Activated CD8-positive, alpha-beta T cell treated with anti-CD3 and anti-CD28 coated beads for 36 hours (primary cell): ENCODE measurements around the gene ZNF341. TPM values are rescaled to one million over a fixed set of nuclear protein-coding genes. Genes with fewer than 3 reads are reported as not detected.

Experiments
- ATAC-seq: fragments of 200-7000 bp; cut with Tn5 transposase; one replicate; pipeline ENCODE4 v1.10.0; 2021; ENCODE audit warnings: mild to moderate bottlenecking, moderate library complexity
- CTCF ChIA-PET: fragments of 350-600 bp; sonication (Branson Sonifier 250); formaldehyde crosslinking; loops from one replicate; lab custom pipeline; 2021; ENCODE audit warnings: antibody characterized with exemption; lab: Charles Lee
- POLR2A ChIA-PET: fragments of 350-600 bp; sonication (Branson Sonifier 250); formaldehyde crosslinking; loops from one replicate; lab custom pipeline; 2021; ENCODE audit warnings: antibody characterized with exemption; lab: Charles Lee
- DNase-seq: peaks from one replicate; pipeline ENCODE4 v3.0.0-alpha.2; 2020
- H3K27ac Mint-ChIP-seq: one replicate; pipeline ENCODE4 v1.8.0; 2021; ENCODE audit warnings: mild to moderate bottlenecking, mixed read lengths
- H3K27me3 Mint-ChIP-seq: one replicate; pipeline ENCODE4 v1.8.0; 2021; ENCODE audit warnings: mixed read lengths
- H3K36me3 Mint-ChIP-seq: one replicate; pipeline ENCODE4 v1.8.0; 2021; ENCODE audit warnings: low read depth, mixed read lengths
- H3K4me1 Mint-ChIP-seq: one replicate; pipeline ENCODE4 v1.8.0; 2021; ENCODE audit warnings: low read depth, mixed read lengths
- H3K4me3 Mint-ChIP-seq: one replicate; pipeline ENCODE4 v1.8.0; 2021; ENCODE audit warnings: mild to moderate bottlenecking, moderate library complexity, mixed read lengths
- H3K9me3 Mint-ChIP-seq: one replicate; pipeline ENCODE4 v1.8.0; 2021; ENCODE audit warnings: mixed read lengths
- intact Hi-C: fragments of 100-400 bp; cut with micrococcal nuclease; formaldehyde crosslinking; loops from one replicate; pipeline ENCODE4 v1.10.0; 2022
- total RNA-seq, 2 experiments: library from RNA; stranded (reverse); gene quantifications; one replicate each; pipeline ENCODE4 v1.2.3, GENCODE V29; 2021
- TF ChIP-seq, protein P1 (sequence below): fragments of 200-600 bp; IDR thresholded peaks from one replicate; pipeline ENCODE4 v1.8.0; 2022; ENCODE audit warnings: antibody characterized with exemption, mild to moderate bottlenecking

The ZNF341 gene
- total RNA-seq, 2 experiments from 2014 or later: 4.3 to 5.0 TPM

DNA sequence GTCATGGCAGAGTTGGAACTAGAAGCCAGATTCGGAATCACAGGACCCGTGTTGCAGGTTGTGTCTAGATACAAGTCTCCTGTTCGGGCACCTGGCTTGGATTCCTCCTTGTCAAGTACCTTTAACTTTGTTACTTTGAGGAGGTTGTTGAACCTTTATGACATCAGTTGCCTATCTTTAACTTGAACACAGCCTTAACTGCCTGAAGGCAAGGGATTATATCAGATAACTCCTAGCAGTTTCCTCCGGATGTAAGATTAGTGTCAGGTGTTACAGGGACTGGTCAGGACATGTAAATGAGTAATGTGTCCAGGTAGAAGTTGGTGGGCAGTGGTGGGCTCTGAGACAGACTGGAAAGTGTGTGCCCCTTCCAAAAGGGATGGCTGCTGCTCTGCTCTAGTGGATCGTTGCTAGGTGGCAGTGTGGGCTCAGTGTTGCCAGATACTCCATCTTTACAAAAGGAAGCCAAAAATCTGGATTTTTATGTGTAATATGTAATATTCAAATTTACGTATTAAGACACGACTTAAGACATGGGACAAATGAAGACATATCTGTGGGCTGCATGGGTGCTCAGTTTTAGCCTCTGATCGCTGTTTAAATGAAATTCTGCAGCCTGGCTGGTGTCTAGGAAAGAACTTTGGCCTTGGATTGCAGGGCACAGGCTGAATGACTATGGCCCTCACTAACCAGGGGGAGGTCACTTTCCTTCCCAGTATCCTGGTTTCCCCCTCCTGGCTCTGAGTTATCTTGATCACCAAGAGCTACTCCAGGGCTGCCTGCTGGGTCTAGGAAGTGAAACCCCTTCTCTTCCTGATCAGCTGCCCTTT, 106.5 kb downstream of the ZNF341 start:
- DNase-seq (no peak), ATAC-seq (no peak)
- ChIA-PET POLR2A (interaction anchor here (1.1 kb wide), 1 partner anchor 13 kb away, joined by 3 read pairs; no protein-coding TSS in a partner anchor), CTCF (interaction anchor here (1.3 kb wide), 1 partner anchor 12 kb away, joined by 5 read pairs; no protein-coding TSS in a partner anchor)
- intact Hi-C loops: no loop called here
- TF ChIP-seq, protein P1, sequence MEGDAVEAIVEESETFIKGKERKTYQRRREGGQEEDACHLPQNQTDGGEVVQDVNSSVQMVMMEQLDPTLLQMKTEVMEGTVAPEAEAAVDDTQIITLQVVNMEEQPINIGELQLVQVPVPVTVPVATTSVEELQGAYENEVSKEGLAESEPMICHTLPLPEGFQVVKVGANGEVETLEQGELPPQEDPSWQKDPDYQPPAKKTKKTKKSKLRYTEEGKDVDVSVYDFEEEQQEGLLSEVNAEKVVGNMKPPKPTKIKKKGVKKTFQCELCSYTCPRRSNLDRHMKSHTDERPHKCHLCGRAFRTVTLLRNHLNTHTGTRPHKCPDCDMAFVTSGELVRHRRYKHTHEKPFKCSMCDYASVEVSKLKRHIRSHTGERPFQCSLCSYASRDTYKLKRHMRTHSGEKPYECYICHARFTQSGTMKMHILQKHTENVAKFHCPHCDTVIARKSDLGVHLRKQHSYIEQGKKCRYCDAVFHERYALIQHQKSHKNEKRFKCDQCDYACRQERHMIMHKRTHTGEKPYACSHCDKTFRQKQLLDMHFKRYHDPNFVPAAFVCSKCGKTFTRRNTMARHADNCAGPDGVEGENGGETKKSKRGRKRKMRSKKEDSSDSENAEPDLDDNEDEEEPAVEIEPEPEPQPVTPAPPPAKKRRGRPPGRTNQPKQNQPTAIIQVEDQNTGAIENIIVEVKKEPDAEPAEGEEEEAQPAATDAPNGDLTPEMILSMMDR: no peak
- Mint-ChIP-seq H3K4me1 (peaks cover 73% of the 10 kb centered on the region), H3K36me3 (peaks cover 17% of the 10 kb centered on the region), H3K9me3 (no peaks in the 10 kb centered on the region), H3K27me3 (no peaks in the 10 kb centered on the region), H3K27ac (peak overlapping the region; percentile 18), H3K4me3 (no peak overlapping the region)

DNA sequence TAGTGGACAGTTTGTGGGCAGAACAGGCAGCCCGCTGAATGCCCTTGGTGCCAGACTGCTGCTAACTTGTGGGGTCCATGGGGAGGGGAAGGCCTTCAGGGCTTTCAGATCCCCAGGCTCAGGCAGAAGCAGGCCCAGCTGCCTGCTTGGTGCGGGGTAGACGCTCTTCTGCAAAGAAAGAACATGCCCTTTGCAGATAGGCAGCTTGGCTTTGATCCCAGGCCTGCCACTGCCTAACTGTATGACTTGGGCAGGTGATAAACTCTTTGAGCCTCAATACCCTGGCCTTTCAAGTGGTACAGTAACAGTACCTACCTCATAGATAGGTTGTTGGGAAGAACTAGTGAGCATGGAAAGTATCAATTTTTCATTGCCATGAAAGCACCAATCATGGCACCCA, 107.8 kb downstream of the ZNF341 start:
- ATAC-seq: no peak
- Mint-ChIP-seq H3K36me3 (peaks cover 13% of the 10 kb centered on the region), H3K27ac (no peak overlapping the region), H3K4me3 (no peak overlapping the region), H3K27me3 (no peaks in the 10 kb centered on the region), H3K9me3 (no peaks in the 10 kb centered on the region), H3K4me1 (peaks cover 83% of the 10 kb centered on the region)
- POLR2A ChIA-PET: interaction anchor here (1.1 kb wide), 1 partner anchor 14 kb away, joined by 3 read pairs; no protein-coding TSS in a partner anchor
- CTCF ChIA-PET: interaction anchor here (1.1 to 1.3 kb wide), 2 partner anchors 14 to 152 kb away, joined by 3 to 5 read pairs; no protein-coding TSS in a partner anchor
- TF ChIP-seq, protein P1: no peak
- intact Hi-C loops: no loop called here
- no peak for DNase-seq

DNA sequence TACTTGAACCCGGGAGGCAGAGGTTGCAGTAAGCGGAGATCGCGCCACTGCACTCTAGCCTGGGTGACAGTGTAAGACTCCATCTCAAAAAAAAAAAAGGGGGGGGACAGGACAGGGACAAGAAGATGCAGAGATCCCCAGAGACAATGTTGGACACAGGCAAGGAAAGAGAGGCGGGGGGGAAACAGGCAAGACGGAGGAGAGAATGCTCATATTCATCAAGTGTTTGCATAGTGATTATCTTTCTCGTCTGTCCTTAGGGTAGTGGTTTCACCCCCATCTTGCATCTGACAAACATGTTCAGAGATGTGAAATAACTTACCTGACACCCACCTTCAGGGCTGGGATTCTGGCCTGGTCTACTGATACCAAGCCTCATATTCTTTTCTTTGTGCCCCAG, 108.4 kb downstream of the ZNF341 start:
- intact Hi-C loops: no loop called here
- TF ChIP-seq, protein P1: no peak
- ATAC-seq: no peak
- Mint-ChIP-seq H3K4me1 (peaks cover 81% of the 10 kb centered on the region), H3K4me3 (no peak overlapping the region), H3K27me3 (no peaks in the 10 kb centered on the region), H3K9me3 (no peaks in the 10 kb centered on the region), H3K36me3 (peaks cover 10% of the 10 kb centered on the region), H3K27ac (no peak overlapping the region)
- CTCF ChIA-PET: interaction anchor here (1.1 to 1.5 kb wide), 2 partner anchors 10 to 152 kb away, joined by 3 read pairs; no protein-coding TSS in a partner anchor
- POLR2A ChIA-PET: no interaction called here
- DNase-seq: no peak

DNA sequence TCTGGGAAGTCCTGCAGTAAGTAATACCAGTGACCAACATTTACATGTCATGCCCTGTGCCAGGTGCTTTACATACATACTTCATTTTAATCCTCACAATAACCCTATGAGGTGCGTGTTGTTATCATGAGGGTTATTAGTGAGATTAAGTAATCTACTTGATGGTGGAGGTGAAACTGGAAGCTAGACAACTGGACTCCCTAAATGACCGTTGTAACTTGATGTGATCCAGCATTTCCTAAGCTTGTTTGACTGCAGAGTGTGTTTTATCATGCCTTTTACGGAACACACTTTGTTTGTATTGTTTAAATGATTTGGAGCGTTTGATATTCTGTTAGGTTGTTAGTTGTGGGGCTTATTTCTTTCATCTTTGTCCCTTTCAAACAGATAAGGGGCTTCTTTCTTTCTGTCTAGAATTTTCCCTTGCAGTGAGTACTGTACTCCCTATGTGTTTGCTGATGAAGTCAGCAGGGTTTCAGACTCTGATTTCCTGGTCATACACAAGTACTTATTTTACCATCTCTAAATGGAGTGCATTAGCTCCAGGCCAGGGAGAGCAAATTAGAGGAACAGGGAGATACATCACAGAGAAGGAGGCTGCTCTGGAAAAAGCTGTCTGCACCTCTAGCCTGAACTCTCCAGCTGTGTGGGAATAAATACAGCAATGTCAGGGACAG, 109.1 kb downstream of the ZNF341 start:
- peaks cover 80% of the 10 kb centered on the region for H3K4me1 Mint-ChIP-seq

More for the DNA sequence above, 109.1 kb downstream of the ZNF341 start:
- no peaks in the 10 kb centered on the region for H3K27me3 Mint-ChIP-seq
- TF ChIP-seq, protein P1: no peak
- CTCF ChIA-PET: interaction anchor here (0.9 to 1.5 kb wide), 3 partner anchors 10 to 153 kb away, joined by 3 read pairs; no protein-coding TSS in a partner anchor
- ATAC-seq: no peak
- peaks cover 7% of the 10 kb centered on the region for H3K36me3 Mint-ChIP-seq
- intact Hi-C loops: no loop called here
- no peak overlapping the region for H3K27ac Mint-ChIP-seq
- H3K9me3 Mint-ChIP-seq: no peaks in the 10 kb centered on the region
- no peak for DNase-seq
- H3K4me3 Mint-ChIP-seq: no peak overlapping the region
- POLR2A ChIA-PET: interaction anchor here (0.6 kb wide), 1 partner anchor 8 kb away, joined by 4 read pairs; no protein-coding TSS in a partner anchor
